WTC11 (cell line): Measurements from ENCODE around the gene SCGB1D4. TPM values are rescaled to one million over a fixed set of nuclear protein-coding genes. Genes with fewer than 3 reads are reported as not detected.

Experiments used
- ATAC-seq: fragments of 200-7000 bp; cut with Tn5 transposase; 2 replicates; pipeline ENCODE4 v1.10.0; 2021; ENCODE audit warnings: mild to moderate bottlenecking, moderate library complexity
- CTCF ChIA-PET: fragments of 300-600 bp; sonication (Branson Sonifier 250); formaldehyde crosslinking; loops from one replicate; lab custom pipeline; 2021; ENCODE audit warnings: antibody characterized with exemption; lab: Charles Lee
- POLR2A ChIA-PET: fragments of 350-600 bp; sonication (Branson Sonifier 250); formaldehyde crosslinking; loops from one replicate; lab custom pipeline; 2021; ENCODE audit warnings: antibody characterized with exemption; lab: Charles Lee
- DNase-seq: peaks from one replicate; pipeline ENCODE4 v3.0.0; 2021; ENCODE audit warnings: low spot score
- H3K27ac Mint-ChIP-seq: 2 replicates; pipeline ENCODE4 v1.8.0; 2021; ENCODE audit warnings: mixed read lengths
- H3K27me3 Mint-ChIP-seq: 2 replicates; pipeline ENCODE4 v1.8.0; 2021; ENCODE audit warnings: low read depth, mild to moderate bottlenecking, moderate library complexity, mixed read lengths
- H3K36me3 Mint-ChIP-seq: 2 replicates; pipeline ENCODE4 v1.8.0; 2021; ENCODE audit warnings: mixed read lengths
- H3K4me1 Mint-ChIP-seq: 2 replicates; pipeline ENCODE4 v1.8.0; 2022; ENCODE audit warnings: mixed read lengths
- H3K4me3 Mint-ChIP-seq: 2 replicates; pipeline ENCODE4 v1.8.0; 2021; ENCODE audit warnings: mild to moderate bottlenecking, moderate library complexity, mixed read lengths
- H3K9me3 Mint-ChIP-seq: 2 replicates; pipeline ENCODE4 v1.8.0; 2021; ENCODE audit warnings: mixed read lengths
- CREM ChIP-seq: sonication (generic); formaldehyde crosslinking; IDR thresholded peaks from 2 replicates; pipeline ENCODE4 v1.8.1; 2022; ENCODE audit warnings: mild to moderate bottlenecking, missing genetic modification reagents, moderate library complexity
- ELF4 ChIP-seq: sonication (generic); formaldehyde crosslinking; IDR thresholded peaks from 2 replicates; pipeline ENCODE4 v1.8.1; 2022; ENCODE audit warnings: low read depth, mild to moderate bottlenecking, moderate library complexity, missing genetic modification reagents
- GRHL2 ChIP-seq: fragments of 250-450 bp; sonication (Bioruptor Pico); IDR thresholded peaks from 2 replicates; pipeline ENCODE4 v1.8.0; 2022; ENCODE audit warnings: mild to moderate bottlenecking, moderate library complexity; ENCODE audit not compliant: insufficient replicate concordance, severe bottlenecking
- GTF2I ChIP-seq: fragments of 250-450 bp; sonication (Bioruptor Pico); conservative IDR thresholded peaks from 2 replicates; pipeline ENCODE4 v1.4.0; 2021; ENCODE audit warnings: mild to moderate bottlenecking
- IRF2 ChIP-seq: sonication (generic); formaldehyde crosslinking; IDR thresholded peaks from 2 replicates; pipeline ENCODE4 v1.8.0; 2022; ENCODE audit warnings: low read depth, missing genetic modification reagents, borderline replicate concordance
- MXD4 ChIP-seq: fragments of 250-450 bp; sonication (Bioruptor Pico); IDR thresholded peaks from 2 replicates; pipeline ENCODE4 v1.8.0; 2021; ENCODE audit warnings: mild to moderate bottlenecking, moderate library complexity, borderline replicate concordance
- MYBL2 ChIP-seq: sonication (generic); formaldehyde crosslinking; IDR thresholded peaks from 2 replicates; pipeline ENCODE4 v1.8.1; 2023; ENCODE audit warnings: mild to moderate bottlenecking, moderate library complexity, missing genetic modification reagents
- NR1H2 ChIP-seq: sonication (generic); formaldehyde crosslinking; IDR thresholded peaks from 2 replicates; pipeline ENCODE4 v1.9.0; 2021; ENCODE audit warnings: mild to moderate bottlenecking, moderate library complexity, missing genetic modification reagents
- NR3C1 ChIP-seq: sonication (generic); formaldehyde crosslinking; conservative IDR thresholded peaks from 2 replicates; pipeline ENCODE4 v1.8.1; 2023; ENCODE audit warnings: low read depth, mild to moderate bottlenecking, missing genetic modification reagents
- SMAD4 ChIP-seq: sonication (generic); formaldehyde crosslinking; IDR thresholded peaks from 2 replicates; pipeline ENCODE4 v1.8.0; 2022; ENCODE audit warnings: mild to moderate bottlenecking, missing genetic modification reagents
- SOX15 ChIP-seq: fragments of 250-450 bp; sonication (Bioruptor Pico); IDR thresholded peaks from 2 replicates; pipeline ENCODE4 v1.9.0; 2021; ENCODE audit warnings: mild to moderate bottlenecking
- TEAD4 ChIP-seq: sonication (generic); formaldehyde crosslinking; IDR thresholded peaks from 2 replicates; pipeline ENCODE4 v1.8.0; 2022; ENCODE audit warnings: mild to moderate bottlenecking, missing genetic modification reagents
- ZBTB43 ChIP-seq: sonication (generic); formaldehyde crosslinking; IDR thresholded peaks from 2 replicates; pipeline ENCODE4 v1.8.1; 2023; ENCODE audit warnings: mild to moderate bottlenecking, missing genetic modification reagents
- ZNF232 ChIP-seq: sonication (generic); formaldehyde crosslinking; IDR thresholded peaks from 2 replicates; pipeline ENCODE4 v1.8.0; 2022; ENCODE audit warnings: mild to moderate bottlenecking, missing genetic modification reagents
- total RNA-seq: library from RNA; stranded (reverse); gene quantifications from 3 replicates; pipeline ENCODE4 v1.2.3, GENCODE V29; 2021
- TF ChIP-seq, protein P1 (sequence below): sonication (generic); formaldehyde crosslinking; IDR thresholded peaks from 2 replicates; pipeline ENCODE4 v1.8.1; 2023; ENCODE audit warnings: mild to moderate bottlenecking, missing genetic modification reagents, borderline replicate concordance
- TF ChIP-seq, protein P2 (sequence below): sonication (generic); formaldehyde crosslinking; IDR thresholded peaks from 2 replicates; pipeline ENCODE4 v1.8.1; 2023; ENCODE audit warnings: mild to moderate bottlenecking, missing genetic modification reagents, moderate library complexity
- TF ChIP-seq, protein P3 (sequence below): fragments of 250-450 bp; sonication (Bioruptor Pico); IDR thresholded peaks from 2 replicates; pipeline ENCODE4 v1.8.0; 2021; ENCODE audit warnings: mild to moderate bottlenecking
- TF ChIP-seq, protein P4 (sequence below): sonication (generic); formaldehyde crosslinking; IDR thresholded peaks from 2 replicates; pipeline ENCODE4 v1.8.0; 2023; ENCODE audit warnings: missing genetic modification reagents, mild to moderate bottlenecking, borderline replicate concordance

Gene SCGB1D4
- total RNA-seq, 1 experiment from 2014 or later: not detected

DNA sequence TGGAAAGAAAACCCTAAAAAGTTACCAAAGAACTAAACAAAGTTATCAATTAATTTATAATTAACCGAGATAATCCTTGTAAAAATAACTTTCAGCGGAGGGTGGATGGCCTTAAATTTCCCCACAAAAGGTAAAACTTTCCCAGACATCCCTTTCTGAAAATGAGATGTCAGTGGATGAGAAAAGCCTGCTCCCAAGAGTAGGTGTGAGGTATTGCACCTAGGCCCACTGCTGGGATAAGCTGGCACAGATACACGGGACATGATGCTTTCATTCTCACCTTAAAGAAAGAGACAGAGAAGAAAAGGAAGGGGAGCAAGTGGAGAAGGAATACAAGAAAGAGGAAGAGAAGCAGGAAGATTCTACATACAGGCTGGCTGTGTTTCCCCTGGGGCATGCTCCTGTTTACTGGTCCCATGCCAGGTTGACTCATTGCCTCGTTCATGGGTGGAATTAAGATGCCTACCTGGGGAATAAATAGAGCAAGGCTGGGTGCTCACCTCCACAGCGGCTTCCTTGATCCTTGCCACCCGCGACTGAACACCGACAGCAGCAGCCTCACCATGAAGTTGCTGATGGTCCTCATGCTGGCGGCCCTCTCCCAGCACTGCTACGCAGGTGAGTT lies 29.1 kb downstream of the SCGB1D4 start, which contains the start of gene SCGB2A2 (continued):
- TF ChIP-seq, protein P1, sequence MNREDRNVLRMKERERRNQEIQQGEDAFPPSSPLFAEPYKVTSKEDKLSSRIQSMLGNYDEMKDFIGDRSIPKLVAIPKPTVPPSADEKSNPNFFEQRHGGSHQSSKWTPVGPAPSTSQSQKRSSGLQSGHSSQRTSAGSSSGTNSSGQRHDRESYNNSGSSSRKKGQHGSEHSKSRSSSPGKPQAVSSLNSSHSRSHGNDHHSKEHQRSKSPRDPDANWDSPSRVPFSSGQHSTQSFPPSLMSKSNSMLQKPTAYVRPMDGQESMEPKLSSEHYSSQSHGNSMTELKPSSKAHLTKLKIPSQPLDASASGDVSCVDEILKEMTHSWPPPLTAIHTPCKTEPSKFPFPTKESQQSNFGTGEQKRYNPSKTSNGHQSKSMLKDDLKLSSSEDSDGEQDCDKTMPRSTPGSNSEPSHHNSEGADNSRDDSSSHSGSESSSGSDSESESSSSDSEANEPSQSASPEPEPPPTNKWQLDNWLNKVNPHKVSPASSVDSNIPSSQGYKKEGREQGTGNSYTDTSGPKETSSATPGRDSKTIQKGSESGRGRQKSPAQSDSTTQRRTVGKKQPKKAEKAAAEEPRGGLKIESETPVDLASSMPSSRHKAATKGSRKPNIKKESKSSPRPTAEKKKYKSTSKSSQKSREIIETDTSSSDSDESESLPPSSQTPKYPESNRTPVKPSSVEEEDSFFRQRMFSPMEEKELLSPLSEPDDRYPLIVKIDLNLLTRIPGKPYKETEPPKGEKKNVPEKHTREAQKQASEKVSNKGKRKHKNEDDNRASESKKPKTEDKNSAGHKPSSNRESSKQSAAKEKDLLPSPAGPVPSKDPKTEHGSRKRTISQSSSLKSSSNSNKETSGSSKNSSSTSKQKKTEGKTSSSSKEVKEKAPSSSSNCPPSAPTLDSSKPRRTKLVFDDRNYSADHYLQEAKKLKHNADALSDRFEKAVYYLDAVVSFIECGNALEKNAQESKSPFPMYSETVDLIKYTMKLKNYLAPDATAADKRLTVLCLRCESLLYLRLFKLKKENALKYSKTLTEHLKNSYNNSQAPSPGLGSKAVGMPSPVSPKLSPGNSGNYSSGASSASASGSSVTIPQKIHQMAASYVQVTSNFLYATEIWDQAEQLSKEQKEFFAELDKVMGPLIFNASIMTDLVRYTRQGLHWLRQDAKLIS: no peak
- TF ChIP-seq NR1H2 (CRISPR knock-in tag) (no peak), ZNF232 (CRISPR knock-in tag) (no peak)

- Mint-ChIP-seq H3K36me3 (no peaks in the 10 kb centered on the region), H3K27me3 (no peaks in the 10 kb centered on the region), H3K27ac (no peak overlapping the region), H3K4me1 (peaks cover 10% of the 10 kb centered on the region; the same call in 1 of the 2 replicates), H3K9me3 (peaks cover 3% of the 10 kb centered on the region; the same call in 1 of the 2 replicates), H3K4me3 (no peak overlapping the region)
- no peak for ATAC-seq
- POLR2A ChIA-PET: no interaction called here
- CTCF ChIA-PET: no interaction called here
- no peak for DNase-seq
- TF ChIP-seq, protein P2, sequence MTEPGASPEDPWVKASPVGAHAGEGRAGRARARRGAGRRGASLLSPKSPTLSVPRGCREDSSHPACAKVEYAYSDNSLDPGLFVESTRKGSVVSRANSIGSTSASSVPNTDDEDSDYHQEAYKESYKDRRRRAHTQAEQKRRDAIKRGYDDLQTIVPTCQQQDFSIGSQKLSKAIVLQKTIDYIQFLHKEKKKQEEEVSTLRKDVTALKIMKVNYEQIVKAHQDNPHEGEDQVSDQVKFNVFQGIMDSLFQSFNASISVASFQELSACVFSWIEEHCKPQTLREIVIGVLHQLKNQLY: no peak
- TF ChIP-seq NR3C1 (no peak), MYBL2 (no peak), ELF4 (no peak), IRF2 (CRISPR knock-in tag) (no peak), CREM (CRISPR knock-in tag) (no peak), SMAD4 (CRISPR knock-in tag) (no peak), ZBTB43 (CRISPR knock-in tag) (no peak), SOX15 (CRISPR knock-in tag) (no peak), GTF2I (CRISPR knock-in tag) (no peak), MXD4 (no peak), GRHL2 (no peak), TEAD4 (CRISPR knock-in tag) (no peak)
- TF ChIP-seq, protein P3, sequence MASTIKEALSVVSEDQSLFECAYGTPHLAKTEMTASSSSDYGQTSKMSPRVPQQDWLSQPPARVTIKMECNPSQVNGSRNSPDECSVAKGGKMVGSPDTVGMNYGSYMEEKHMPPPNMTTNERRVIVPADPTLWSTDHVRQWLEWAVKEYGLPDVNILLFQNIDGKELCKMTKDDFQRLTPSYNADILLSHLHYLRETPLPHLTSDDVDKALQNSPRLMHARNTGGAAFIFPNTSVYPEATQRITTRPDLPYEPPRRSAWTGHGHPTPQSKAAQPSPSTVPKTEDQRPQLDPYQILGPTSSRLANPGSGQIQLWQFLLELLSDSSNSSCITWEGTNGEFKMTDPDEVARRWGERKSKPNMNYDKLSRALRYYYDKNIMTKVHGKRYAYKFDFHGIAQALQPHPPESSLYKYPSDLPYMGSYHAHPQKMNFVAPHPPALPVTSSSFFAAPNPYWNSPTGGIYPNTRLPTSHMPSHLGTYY (CRISPR knock-in tag): no peak
- TF ChIP-seq, protein P4, sequence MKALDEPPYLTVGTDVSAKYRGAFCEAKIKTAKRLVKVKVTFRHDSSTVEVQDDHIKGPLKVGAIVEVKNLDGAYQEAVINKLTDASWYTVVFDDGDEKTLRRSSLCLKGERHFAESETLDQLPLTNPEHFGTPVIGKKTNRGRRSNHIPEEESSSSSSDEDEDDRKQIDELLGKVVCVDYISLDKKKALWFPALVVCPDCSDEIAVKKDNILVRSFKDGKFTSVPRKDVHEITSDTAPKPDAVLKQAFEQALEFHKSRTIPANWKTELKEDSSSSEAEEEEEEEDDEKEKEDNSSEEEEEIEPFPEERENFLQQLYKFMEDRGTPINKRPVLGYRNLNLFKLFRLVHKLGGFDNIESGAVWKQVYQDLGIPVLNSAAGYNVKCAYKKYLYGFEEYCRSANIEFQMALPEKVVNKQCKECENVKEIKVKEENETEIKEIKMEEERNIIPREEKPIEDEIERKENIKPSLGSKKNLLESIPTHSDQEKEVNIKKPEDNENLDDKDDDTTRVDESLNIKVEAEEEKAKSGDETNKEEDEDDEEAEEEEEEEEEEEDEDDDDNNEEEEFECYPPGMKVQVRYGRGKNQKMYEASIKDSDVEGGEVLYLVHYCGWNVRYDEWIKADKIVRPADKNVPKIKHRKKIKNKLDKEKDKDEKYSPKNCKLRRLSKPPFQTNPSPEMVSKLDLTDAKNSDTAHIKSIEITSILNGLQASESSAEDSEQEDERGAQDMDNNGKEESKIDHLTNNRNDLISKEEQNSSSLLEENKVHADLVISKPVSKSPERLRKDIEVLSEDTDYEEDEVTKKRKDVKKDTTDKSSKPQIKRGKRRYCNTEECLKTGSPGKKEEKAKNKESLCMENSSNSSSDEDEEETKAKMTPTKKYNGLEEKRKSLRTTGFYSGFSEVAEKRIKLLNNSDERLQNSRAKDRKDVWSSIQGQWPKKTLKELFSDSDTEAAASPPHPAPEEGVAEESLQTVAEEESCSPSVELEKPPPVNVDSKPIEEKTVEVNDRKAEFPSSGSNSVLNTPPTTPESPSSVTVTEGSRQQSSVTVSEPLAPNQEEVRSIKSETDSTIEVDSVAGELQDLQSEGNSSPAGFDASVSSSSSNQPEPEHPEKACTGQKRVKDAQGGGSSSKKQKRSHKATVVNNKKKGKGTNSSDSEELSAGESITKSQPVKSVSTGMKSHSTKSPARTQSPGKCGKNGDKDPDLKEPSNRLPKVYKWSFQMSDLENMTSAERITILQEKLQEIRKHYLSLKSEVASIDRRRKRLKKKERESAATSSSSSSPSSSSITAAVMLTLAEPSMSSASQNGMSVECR: no peak
These were observed 31.3 kb downstream of the SCGB1D4 start for GRCh38 chr11:62267576-62267975.
